B cell (primary cell): Measurements from ENCODE around the gene KCNJ13. TPM values are rescaled to one million over a fixed set of nuclear protein-coding genes. Genes with fewer than 3 reads are reported as not detected.

Experiments
- ATAC-seq: fragments of 200-7000 bp; cut with Tn5 transposase; one replicate; pipeline ENCODE4 v1.10.0; 2021; ENCODE audit warnings: low read depth, mild to moderate bottlenecking, moderate number of reproducible peaks, moderate library complexity
- CTCF ChIA-PET: fragments of 350-600 bp; sonication (Branson Sonifier 250); formaldehyde crosslinking; loops from one replicate; lab custom pipeline; 2021; ENCODE audit warnings: antibody characterized with exemption, inconsistent platforms; lab: Charles Lee
- POLR2A ChIA-PET: fragments of 350-600 bp; sonication (Branson Sonifier 250); formaldehyde crosslinking; loops from one replicate; lab custom pipeline; 2021; ENCODE audit warnings: antibody characterized with exemption; lab: Charles Lee
- DNase-seq: peaks from one replicate; pipeline ENCODE4 v3.0.0; 2013
- H2AFZ ChIP-seq: 2 replicates; pipeline ENCODE4 v1.6.1; 2012; ENCODE audit warnings: mild to moderate bottlenecking, low read depth, low read length; ENCODE audit not compliant: insufficient read depth, poor library complexity, severe bottlenecking
- H3K27ac ChIP-seq, 2 donors: 1 replicate in 1 of 2; 2 replicates in 1 of 2; pipeline ENCODE4 v1.5.1; 2012 to 2013; ENCODE audit warnings: low read length in 2 of 2, mild to moderate bottlenecking in 2 of 2, moderate library complexity in 1 of 2
- H3K27me3 ChIP-seq, 4 experiments: fragments of 200-600 bp in 1 of 4; sonication (generic) in 1 of 4; replicated peaks in 1 of 4; 1 replicate in 2 of 4; 2 replicates in 2 of 4; pipeline versions ENCODE4 v1.6.1 to v1.7.0; 2013 to 2016; ENCODE audit warnings: low read length in 3 of 4, mild to moderate bottlenecking in 2 of 4, mixed read lengths in 1 of 4, moderate library complexity in 1 of 4; ENCODE audit not compliant: insufficient read depth in 4 of 4, control insufficient read depth in 3 of 4; ENCODE audit errors: control extremely low read depth in 1 of 4
- H3K36me3 ChIP-seq, 2 experiments: replicated peaks in 1 of 2; 1 replicate in 1 of 2; 2 replicates in 1 of 2; pipeline versions ENCODE4 v1.6.1 to v1.7.1; 2013; ENCODE audit warnings: low read length in 1 of 2; ENCODE audit not compliant: insufficient read depth in 2 of 2, control insufficient read depth in 1 of 2; ENCODE audit errors: control extremely low read depth in 1 of 2, extremely low read depth in 1 of 2
- H3K4me1 ChIP-seq, 2 donors: fragments of 200-600 bp in 1 of 2; sonication (generic) in 1 of 2; 1 replicate in 1 of 2; 2 replicates in 1 of 2; pipeline versions ENCODE4 v1.5.1 to v1.6.1; 2013 to 2017; ENCODE audit warnings: low read length in 2 of 2; ENCODE audit not compliant: control insufficient read depth in 2 of 2, insufficient read depth in 2 of 2
- H3K4me2 ChIP-seq: replicated peaks from 2 replicates; pipeline ENCODE3; 2012; ENCODE audit warnings: mild to moderate bottlenecking, low read depth, low read length; ENCODE audit not compliant: poor library complexity, severe bottlenecking
- H3K4me3 ChIP-seq, 5 experiments: fragments of 200-600 bp in 1 of 5; sonication (generic) in 1 of 5; 1 replicate in 3 of 5; 2 replicates in 2 of 5; pipeline versions ENCODE4 v1.5.1 to v1.7.0; 2011 to 2016; ENCODE audit warnings: low read length in 4 of 5, mild to moderate bottlenecking in 4 of 5, low read depth in 2 of 5, control low read depth in 1 of 5, moderate library complexity in 1 of 5; ENCODE audit not compliant: insufficient read depth in 1 of 5; ENCODE audit errors: control extremely low read depth in 1 of 5, extremely low read depth in 1 of 5
- H3K79me2 ChIP-seq: fragments of 200-600 bp; sonication (generic); one replicate; pipeline ENCODE4 v1.6.0; 2016; ENCODE audit warnings: low read length; ENCODE audit not compliant: control insufficient read depth, insufficient read depth
- H3K9ac ChIP-seq: fragments of 200-600 bp; sonication (generic); 2 replicates; pipeline ENCODE4 v1.6.1; 2017; ENCODE audit warnings: mild to moderate bottlenecking, low read length, moderate library complexity
- H3K9me3 ChIP-seq, 3 donors: one replicate each; pipeline versions ENCODE4 v1.6.1 to v1.7.1; 2013; ENCODE audit warnings: low read length in 2 of 3; ENCODE audit not compliant: control insufficient read depth in 2 of 3, insufficient read depth in 1 of 3; ENCODE audit errors: control extremely low read depth in 1 of 3
- H4K20me1 ChIP-seq: 2 replicates; pipeline ENCODE4 v1.6.0; 2012; ENCODE audit warnings: mild to moderate bottlenecking, low read length; ENCODE audit not compliant: insufficient read depth, control insufficient read depth, poor library complexity, severe bottlenecking
- H3K27ac Mint-ChIP-seq: one replicate; pipeline ENCODE4 v1.8.0; 2021; ENCODE audit warnings: mixed read lengths
- H3K27me3 Mint-ChIP-seq: one replicate; pipeline ENCODE4 v1.8.0; 2021; ENCODE audit warnings: mixed read lengths
- H3K4me1 Mint-ChIP-seq: one replicate; pipeline ENCODE4 v1.8.0; 2021; ENCODE audit warnings: mixed read lengths
- H3K4me3 Mint-ChIP-seq: one replicate; pipeline ENCODE4 v1.8.0; 2021; ENCODE audit warnings: mixed read lengths
- H3K9me3 Mint-ChIP-seq: one replicate; pipeline ENCODE4 v1.8.0; 2022; ENCODE audit warnings: mixed read lengths; ENCODE audit not compliant: insufficient read depth
- EZH2 ChIP-seq: IDR thresholded peaks from 2 replicates; pipeline ENCODE4 v1.6.1; 2012; ENCODE audit warnings: borderline replicate concordance, low read depth, mild to moderate bottlenecking, moderate library complexity, low read length; ENCODE audit not compliant: insufficient read depth, poor library complexity, severe bottlenecking
- WGBS: methylation state at CpG from one replicate; pipeline ENCODE4 v1.1.5; 2013; ENCODE audit warnings: missing lambda C conversion rate; ENCODE audit not compliant: insufficient coverage; 5-methylcytosine and 5-hydroxymethylcytosine counted together
- intact Hi-C: fragments of 100-400 bp; cut with micrococcal nuclease; formaldehyde crosslinking; loops from one replicate; pipeline ENCODE4 v1.10.0; 2022
- polyA plus RNA-seq: library from polyadenylated mRNA; depleted of rRNA; stranded (reverse); fragments of >200 nt; gene quantifications from 2 replicates; pipeline ENCODE4 v1.2.3, GENCODE V29; 2012
- total RNA-seq, 2 donors: library from RNA; stranded (reverse); fragments of 120-200 nt in 1 of 2; gene quantifications; 1 replicate in 1 of 2; 2 replicates in 1 of 2; pipeline versions ENCODE4 v1.2.3 to v1.2.4, GENCODE V29; 2013 to 2022
- TF ChIP-seq, protein P1 (sequence below): fragments of 200-600 bp; IDR thresholded peaks from one replicate; pipeline ENCODE4 v1.8.0; 2022; ENCODE audit warnings: antibody characterized with exemption, mild to moderate bottlenecking

KCNJ13 gene
- total and polyA plus RNA-seq, 2 donors (not counting 1 experiment from before 2014, with no cell fraction given): not detected

DNA sequence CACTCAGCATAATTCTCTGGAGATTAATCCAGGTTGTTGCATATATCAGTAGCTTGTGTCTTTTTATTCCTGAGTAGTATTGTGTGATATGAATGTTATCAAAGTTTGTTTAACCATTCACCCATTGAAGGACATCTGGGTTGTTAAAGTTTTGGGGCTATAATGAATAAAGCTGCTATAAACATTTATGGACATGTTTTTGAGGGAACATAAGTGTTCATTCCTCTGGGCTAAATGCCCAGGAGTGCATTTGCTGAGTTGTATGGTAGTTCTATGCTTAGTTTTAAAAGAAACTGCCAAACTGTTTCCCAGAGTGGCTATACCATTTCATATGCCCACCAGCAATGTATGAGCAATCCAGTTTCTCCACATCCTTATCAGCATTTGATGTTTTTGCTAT lies 21.8 kb upstream of the KCNJ13 start:
- H3K27me3 Mint-ChIP-seq: no peaks in the 10 kb centered on the region
- no peak overlapping the region for H3K4me3 ChIP-seq
- H3K4me3 Mint-ChIP-seq: no peak overlapping the region
- intact Hi-C loops: no loop called here
- H3K79me2 ChIP-seq: no peaks in the 10 kb centered on the region
- H3K27ac Mint-ChIP-seq: no peak overlapping the region
- no peaks in the 10 kb centered on the region for H3K4me1 Mint-ChIP-seq
- H3K9ac ChIP-seq: no peak overlapping the region
- H3K36me3 ChIP-seq: peaks cover 0 to 38% of the 10 kb centered on the region in 2 experiments
- ATAC-seq: no peak
- H2AFZ ChIP-seq: no peak overlapping the region
- TF ChIP-seq, protein P1, sequence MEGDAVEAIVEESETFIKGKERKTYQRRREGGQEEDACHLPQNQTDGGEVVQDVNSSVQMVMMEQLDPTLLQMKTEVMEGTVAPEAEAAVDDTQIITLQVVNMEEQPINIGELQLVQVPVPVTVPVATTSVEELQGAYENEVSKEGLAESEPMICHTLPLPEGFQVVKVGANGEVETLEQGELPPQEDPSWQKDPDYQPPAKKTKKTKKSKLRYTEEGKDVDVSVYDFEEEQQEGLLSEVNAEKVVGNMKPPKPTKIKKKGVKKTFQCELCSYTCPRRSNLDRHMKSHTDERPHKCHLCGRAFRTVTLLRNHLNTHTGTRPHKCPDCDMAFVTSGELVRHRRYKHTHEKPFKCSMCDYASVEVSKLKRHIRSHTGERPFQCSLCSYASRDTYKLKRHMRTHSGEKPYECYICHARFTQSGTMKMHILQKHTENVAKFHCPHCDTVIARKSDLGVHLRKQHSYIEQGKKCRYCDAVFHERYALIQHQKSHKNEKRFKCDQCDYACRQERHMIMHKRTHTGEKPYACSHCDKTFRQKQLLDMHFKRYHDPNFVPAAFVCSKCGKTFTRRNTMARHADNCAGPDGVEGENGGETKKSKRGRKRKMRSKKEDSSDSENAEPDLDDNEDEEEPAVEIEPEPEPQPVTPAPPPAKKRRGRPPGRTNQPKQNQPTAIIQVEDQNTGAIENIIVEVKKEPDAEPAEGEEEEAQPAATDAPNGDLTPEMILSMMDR: no peak
- TF ChIP-seq EZH2: no peak
- H3K4me2 ChIP-seq: no peak overlapping the region
- ChIA-PET CTCF (interaction anchor here (0.7 to 1.3 kb wide), 2 partner anchors 10 to 12 kb away, joined by 3 to 4 read pairs; no protein-coding TSS in a partner anchor), POLR2A (no interaction called here)
- no peak overlapping the region for H3K27ac ChIP-seq
- H3K9me3 ChIP-seq: peaks cover 0 to 8% (median 1%) of the 10 kb centered on the region in 3 donors
- H3K27me3 ChIP-seq: no peaks in the 10 kb centered on the region
- no peak for DNase-seq
- H4K20me1 ChIP-seq: no peaks in the 10 kb centered on the region
- H3K9me3 Mint-ChIP-seq: no peaks in the 10 kb centered on the region
- no peaks in the 10 kb centered on the region for H3K4me1 ChIP-seq

- Histone ChIP-seq H3K9ac (no peak overlapping the region), H3K27ac (no peak overlapping the region), H3K9me3 (peaks cover 0 to 1% (median 0%) of the 10 kb centered on the region in 3 donors), H3K4me2 (no peak overlapping the region), H3K79me2 (no peaks in the 10 kb centered on the region), H3K4me3 (no peak overlapping the region), H3K4me1 (no peaks in the 10 kb centered on the region), H4K20me1 (no peaks in the 10 kb centered on the region), H2AFZ (no peak overlapping the region), H3K36me3 (peaks cover 3 to 58% of the 10 kb centered on the region in 2 experiments), H3K27me3 (no peaks in the 10 kb centered on the region)
- Mint-ChIP-seq H3K27ac (no peak overlapping the region), H3K9me3 (no peaks in the 10 kb centered on the region), H3K4me1 (no peaks in the 10 kb centered on the region), H3K4me3 (no peak overlapping the region), H3K27me3 (no peaks in the 10 kb centered on the region)
- WGBS: 100% methylated on average over 1 of the region's 1 CpG
- TF ChIP-seq, protein P1: no peak
- intact Hi-C loops: no loop called here
- DNase-seq (no peak), ATAC-seq (no peak)
- ChIA-PET CTCF (no interaction called here), POLR2A (no interaction called here)
Measured at GRCh38 chr2:232795920-232796319, 19.6 kb upstream of the KCNJ13 start.
